ENCODE data around the gene NCLN. TPM values are rescaled to one million over a fixed set of nuclear protein-coding genes. Genes with fewer than 3 reads are reported as not detected.

NCLN gene
- total RNA-seq, 4 donors from 2014 or later: 27.1 to 83.4 (median 38.2) TPM

GRCh38 chr19:3157096-3157845 is 28.5 kb upstream of the NCLN start:
- TF ChIP-seq EP300 (IDR thresholded peaks at IDR 0.05) (no peak), POLR2A (IDR thresholded peaks at IDR 0.05) (no peak)
- TF ChIP-seq, protein P1, sequence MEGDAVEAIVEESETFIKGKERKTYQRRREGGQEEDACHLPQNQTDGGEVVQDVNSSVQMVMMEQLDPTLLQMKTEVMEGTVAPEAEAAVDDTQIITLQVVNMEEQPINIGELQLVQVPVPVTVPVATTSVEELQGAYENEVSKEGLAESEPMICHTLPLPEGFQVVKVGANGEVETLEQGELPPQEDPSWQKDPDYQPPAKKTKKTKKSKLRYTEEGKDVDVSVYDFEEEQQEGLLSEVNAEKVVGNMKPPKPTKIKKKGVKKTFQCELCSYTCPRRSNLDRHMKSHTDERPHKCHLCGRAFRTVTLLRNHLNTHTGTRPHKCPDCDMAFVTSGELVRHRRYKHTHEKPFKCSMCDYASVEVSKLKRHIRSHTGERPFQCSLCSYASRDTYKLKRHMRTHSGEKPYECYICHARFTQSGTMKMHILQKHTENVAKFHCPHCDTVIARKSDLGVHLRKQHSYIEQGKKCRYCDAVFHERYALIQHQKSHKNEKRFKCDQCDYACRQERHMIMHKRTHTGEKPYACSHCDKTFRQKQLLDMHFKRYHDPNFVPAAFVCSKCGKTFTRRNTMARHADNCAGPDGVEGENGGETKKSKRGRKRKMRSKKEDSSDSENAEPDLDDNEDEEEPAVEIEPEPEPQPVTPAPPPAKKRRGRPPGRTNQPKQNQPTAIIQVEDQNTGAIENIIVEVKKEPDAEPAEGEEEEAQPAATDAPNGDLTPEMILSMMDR (IDR thresholded peaks at IDR 0.05): no peak
- Histone ChIP-seq H3K27me3 (no peaks in the 10 kb centered on the region), H3K27ac (no peak overlapping the region), H3K36me3 (no peaks in the 10 kb centered on the region), H3K4me1 (peaks cover 0 to 6% (median 0%) of the 10 kb centered on the region in 4 donors), H3K4me3 (no peak overlapping the region), H3K9me3 (no peaks in the 10 kb centered on the region)
- WGBS, 2 donors: 82 to 87% methylated on average over 21 to 23 of the region's 23 CpGs
- no peak for DNase-seq (ENCODE audit: low spot score in 2 of 2)

DNA sequence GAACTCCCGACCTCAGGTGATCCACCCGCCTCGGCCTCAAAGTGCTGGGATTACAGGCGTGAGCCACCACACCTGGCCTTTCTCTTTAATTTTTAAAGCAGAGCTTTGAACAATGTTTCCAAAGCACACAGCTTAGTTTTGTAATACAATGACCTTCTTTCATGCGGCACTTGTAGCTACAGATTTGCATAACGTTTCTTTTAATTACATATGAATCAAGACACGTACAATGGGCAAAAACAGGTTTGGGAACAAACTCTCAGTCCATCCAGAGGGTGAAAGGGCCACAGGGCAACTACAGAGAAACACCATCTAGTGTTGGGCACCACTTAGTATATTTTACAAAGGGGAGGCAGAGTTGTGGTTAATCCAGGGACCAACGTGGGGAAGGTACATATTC is 26.2 kb upstream of the NCLN start:
- H3K27me3 ChIP-seq: no peaks in the 10 kb centered on the region
- 67 to 68% methylated on average over 8 of the region's 8 CpGs for WGBS, 2 donors
- TF ChIP-seq, protein P1 (IDR thresholded peaks at IDR 0.05): no peak
- TF ChIP-seq POLR2A (IDR thresholded peaks at IDR 0.05) (no peak), EP300 (IDR thresholded peaks at IDR 0.05) (no peak)
- peaks cover 0 to 6% (median 2%) of the 10 kb centered on the region in 4 donors for H3K4me1 ChIP-seq
- no peaks in the 10 kb centered on the region for H3K9me3 ChIP-seq
- no peak overlapping the region for H3K27ac ChIP-seq
- no peak overlapping the region for H3K4me3 ChIP-seq
- no peak for DNase-seq (ENCODE audit: low spot score in 2 of 2)
- H3K36me3 ChIP-seq: no peaks in the 10 kb centered on the region

DNA sequence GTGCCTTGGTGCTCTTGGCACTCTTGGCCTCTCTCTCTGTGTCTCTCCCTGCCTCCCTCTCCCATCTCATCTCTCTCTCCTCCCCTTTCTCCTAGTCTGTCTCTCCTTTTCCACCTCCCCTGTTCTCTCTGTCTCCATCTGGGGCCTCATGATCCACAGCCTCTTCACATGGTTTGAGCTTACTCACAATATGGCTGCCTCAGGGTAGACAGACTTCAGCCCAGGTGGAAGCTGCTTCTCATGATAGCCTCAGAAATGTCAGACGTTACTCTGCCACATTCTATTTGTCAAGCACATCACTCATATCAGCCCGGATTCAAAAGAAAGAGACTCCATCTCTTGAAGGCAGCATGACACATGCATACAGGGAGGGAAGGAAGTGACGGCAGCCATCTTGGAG is 25.5 kb upstream of the NCLN start:
- Histone ChIP-seq H3K27me3 (no peaks in the 10 kb centered on the region), H3K27ac (no peak overlapping the region), H3K9me3 (no peaks in the 10 kb centered on the region), H3K4me1 (peaks cover 0 to 4% (median under 1%) of the 10 kb centered on the region in 4 donors), H3K36me3 (no peaks in the 10 kb centered on the region), H3K4me3 (no peak overlapping the region)
- WGBS, 2 donors: 65 to 67% methylated on average over 3 of the region's 3 CpGs
- TF ChIP-seq, protein P1 (IDR thresholded peaks at IDR 0.05): no peak
- TF ChIP-seq POLR2A (IDR thresholded peaks at IDR 0.05) (no peak), EP300 (IDR thresholded peaks at IDR 0.05) (no peak)
- DNase-seq (ENCODE audit: low spot score in 2 of 2): no peak

- Histone ChIP-seq H3K4me3 (no peak overlapping the region), H3K4me1 (peaks cover 0 to 4% (median 0%) of the 10 kb centered on the region in 4 donors), H3K9me3 (no peaks in the 10 kb centered on the region), H3K27me3 (no peaks in the 10 kb centered on the region), H3K27ac (no peak overlapping the region), H3K36me3 (no peaks in the 10 kb centered on the region)
- DNase-seq (ENCODE audit: low spot score in 2 of 2): no peak
- TF ChIP-seq EP300 (IDR thresholded peaks at IDR 0.05) (no peak), POLR2A (IDR thresholded peaks at IDR 0.05) (no peak)
- TF ChIP-seq, protein P1 (IDR thresholded peaks at IDR 0.05): no peak
- 89 to 92% methylated on average over 4 of the region's 4 CpGs for WGBS, 2 donors
Observed at GRCh38 chr19:3161453-3161852, 24.3 kb upstream of the NCLN start.

GRCh38 chr19:3162418-3163229 is 23.1 kb upstream of the NCLN start:
- TF ChIP-seq POLR2A (IDR thresholded peaks at IDR 0.05) (no peak), EP300 (IDR thresholded peaks at IDR 0.05) (no peak)
- TF ChIP-seq, protein P1 (IDR thresholded peaks at IDR 0.05): no peak
- Histone ChIP-seq H3K4me3 (no peak overlapping the region), H3K4me1 (peaks cover 0 to 4% (median 0%) of the 10 kb centered on the region in 4 donors), H3K9me3 (no peaks in the 10 kb centered on the region), H3K36me3 (no peaks in the 10 kb centered on the region), H3K27me3 (no peaks in the 10 kb centered on the region), H3K27ac (no peak overlapping the region)
- DNase-seq (ENCODE audit: low spot score in 2 of 2): no peak
- 67 to 80% methylated on average over 24 to 25 of the region's 38 CpGs for WGBS, 2 donors
